ENCODE measurements around the gene ANO5. TPM values are rescaled to one million over a fixed set of nuclear protein-coding genes. Genes with fewer than 3 reads are reported as not detected.
"Not testable (repeated sequence)": the region's sequence is repeated elsewhere in the genome, so short reads cannot be mapped to it uniquely, and the experiment has no call there.

The ANO5 gene
- total RNA-seq, 1 donor from 2014 or later, result 2.0 TPM

- ATAC-seq (no peak), DNase-seq (ENCODE audit: low spot score) (no peak)
These were observed 4.5 kb downstream of the ANO5 start for GRCh38 chr11:22197139-22198005.

DNA sequence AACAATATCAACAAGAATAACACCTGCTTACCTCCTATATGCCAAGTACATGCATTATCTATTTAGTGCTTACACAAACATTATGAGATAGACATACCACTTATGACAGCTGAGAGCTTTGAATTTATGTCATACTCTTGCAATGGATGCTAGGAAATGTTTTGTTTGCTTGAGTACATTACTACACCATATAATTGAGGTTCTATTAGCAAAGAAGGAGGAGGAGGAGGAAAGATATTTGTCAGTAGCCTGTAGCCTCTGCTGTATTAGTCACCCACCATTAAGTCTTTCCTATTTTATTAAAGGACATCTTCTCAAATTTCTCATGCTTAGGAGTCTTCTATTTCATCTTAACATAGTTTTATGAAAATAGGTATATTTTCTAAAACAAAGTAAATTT lies 6.4 kb downstream of the ANO5 start:
- no peak for DNase-seq (ENCODE audit: low spot score)
- no peak for ATAC-seq

- DNase-seq (ENCODE audit: low spot score) (no peak), ATAC-seq (no peak)
These were observed 10.4 kb downstream of the ANO5 start for GRCh38 chr11:22203281-22203680.

DNA sequence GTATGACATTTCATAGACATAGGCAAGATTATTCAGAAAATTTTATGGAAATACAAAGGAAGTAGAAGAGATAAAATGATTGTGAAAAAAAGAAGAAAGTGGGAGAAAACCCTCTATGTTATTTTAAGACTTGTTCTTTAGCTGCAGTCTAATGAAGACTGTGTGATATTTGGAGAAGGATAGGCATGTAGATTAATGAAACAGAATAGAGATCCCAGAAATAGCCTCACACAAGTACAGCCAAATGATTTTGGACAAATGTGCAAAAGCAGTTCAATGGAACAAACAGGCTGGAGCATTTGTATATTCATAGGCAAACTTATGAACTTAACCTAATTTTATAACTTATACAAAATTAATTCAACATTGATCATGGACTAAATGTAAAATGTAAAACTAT lies 14.3 kb downstream of the ANO5 start:
- ATAC-seq (no peak), DNase-seq (ENCODE audit: low spot score) (no peak)

- DNase-seq (ENCODE audit: low spot score) (no peak), ATAC-seq (no peak)
These were observed 15.4 kb downstream of the ANO5 start for GRCh38 chr11:22208151-22208858.

GRCh38 chr11:22216940-22217339 lies 24.1 kb downstream of the ANO5 start:
- DNase-seq (ENCODE audit: low spot score) (no peak), ATAC-seq (no peak)

GRCh38 chr11:22221143-22221542 lies 28.3 kb downstream of the ANO5 start:
- ATAC-seq (no peak), DNase-seq (ENCODE audit: low spot score) (no peak)

DNA sequence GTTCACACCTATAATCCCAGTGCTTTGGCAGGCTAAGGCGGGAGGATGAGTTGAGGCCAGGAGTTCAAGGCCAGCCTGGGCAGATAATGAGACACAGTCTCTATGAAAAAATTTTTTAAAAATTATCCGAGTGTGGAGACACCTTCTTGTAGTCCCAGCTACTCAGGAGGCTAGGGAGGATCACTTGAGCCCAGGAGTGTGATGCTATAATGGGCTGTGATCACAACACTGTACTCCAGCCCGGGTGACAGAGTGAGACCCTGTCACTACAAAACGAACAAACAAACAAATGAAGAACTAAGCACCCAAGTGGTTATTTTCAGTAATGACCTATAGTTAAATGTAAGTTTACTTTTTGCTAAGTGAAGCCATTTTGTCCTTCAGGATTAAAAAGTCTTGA lies 32.3 kb downstream of the ANO5 start:
- ATAC-seq (no peak), DNase-seq (ENCODE audit: low spot score) (no peak)

DNA sequence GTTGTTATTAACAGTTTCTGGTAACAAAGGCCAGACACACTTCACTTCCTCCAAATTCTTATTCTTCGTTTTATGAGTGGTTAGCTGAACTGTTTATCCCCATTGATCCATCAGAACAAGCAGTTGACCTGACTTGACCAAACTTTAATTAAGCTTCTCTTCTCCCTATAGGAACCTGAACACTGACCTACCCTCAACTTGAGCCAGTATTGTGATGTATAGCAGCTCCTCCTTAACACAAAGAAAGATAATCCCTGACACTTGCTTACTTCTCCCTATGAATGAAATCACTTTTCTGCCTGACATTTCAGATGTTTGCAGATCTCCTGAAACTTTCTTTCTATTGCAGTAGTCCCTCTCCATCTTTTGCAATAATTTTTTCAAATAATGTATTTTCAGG lies 41.9 kb downstream of the ANO5 start:
- DNase-seq (ENCODE audit: low spot score) (no peak), ATAC-seq (no peak)

DNA sequence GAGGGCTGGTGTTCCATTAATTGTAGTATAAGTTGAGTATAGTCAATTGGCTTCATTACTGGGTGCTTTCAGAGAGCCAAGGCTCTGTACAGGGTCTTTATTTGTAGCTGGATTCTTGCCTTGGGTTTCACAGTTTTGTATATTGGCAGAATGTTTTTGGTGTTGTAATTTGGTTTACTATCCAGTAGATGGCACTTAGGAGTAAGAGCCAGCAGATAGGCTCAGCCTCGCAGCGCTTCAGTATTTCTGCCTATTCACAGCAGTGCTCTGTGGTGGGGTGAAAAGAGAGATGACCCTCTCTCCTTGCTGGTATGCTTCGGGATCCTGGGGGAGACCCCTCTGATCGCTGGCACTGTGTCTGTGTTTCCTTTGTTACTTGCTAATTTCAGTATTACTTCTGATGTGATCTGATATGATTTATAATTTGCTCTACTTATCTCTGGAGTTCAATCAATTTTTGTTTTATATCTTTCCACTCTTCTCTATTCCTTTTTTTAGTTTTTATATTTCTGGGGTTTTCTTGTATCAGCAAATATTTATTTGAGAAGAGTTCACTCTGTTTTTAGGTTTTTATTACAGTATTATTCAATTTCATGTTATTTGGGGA lies 52.2 kb downstream of the ANO5 start:
- ATAC-seq (peak; percentile 98), DNase-seq (ENCODE audit: low spot score) (peak; percentile 44)

- ATAC-seq, result no peak
- DNase-seq (ENCODE audit: low spot score), result no peak
These were observed 54.1 kb downstream of the ANO5 start for GRCh38 chr11:22246992-22247391.

- ATAC-seq (no peak), DNase-seq (ENCODE audit: low spot score) (no peak)
These were observed 57.0 kb downstream of the ANO5 start for GRCh38 chr11:22249871-22250270.

DNA sequence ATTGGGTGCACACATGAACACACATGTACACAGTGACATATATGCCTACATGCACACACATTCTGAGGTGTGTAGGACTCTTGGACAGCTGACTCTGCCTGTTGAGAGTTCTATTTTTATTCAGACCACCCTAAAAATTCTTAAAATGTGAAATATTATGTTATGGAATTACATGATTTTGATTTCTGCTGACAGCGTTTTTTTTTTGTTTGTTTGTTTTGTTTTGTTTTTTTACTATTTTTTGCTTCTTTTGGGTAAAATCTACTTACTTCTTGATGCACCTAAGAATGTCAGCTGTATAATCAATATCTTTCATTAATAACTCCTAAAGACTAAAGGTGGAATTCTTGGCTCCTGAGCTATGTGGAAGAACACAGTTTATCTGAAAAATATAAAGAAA lies 64.0 kb downstream of the ANO5 start:
- ATAC-seq, result no peak
- no peak for DNase-seq (ENCODE audit: low spot score)

GRCh38 chr11:22263613-22264012 lies 70.7 kb downstream of the ANO5 start:
- no peak for ATAC-seq
- no peak for DNase-seq (ENCODE audit: low spot score)

GRCh38 chr11:22268983-22269624 lies 76.2 kb downstream of the ANO5 start:
- not testable (repeated sequence) for ATAC-seq; DNase-seq (ENCODE audit: low spot score)

DNA sequence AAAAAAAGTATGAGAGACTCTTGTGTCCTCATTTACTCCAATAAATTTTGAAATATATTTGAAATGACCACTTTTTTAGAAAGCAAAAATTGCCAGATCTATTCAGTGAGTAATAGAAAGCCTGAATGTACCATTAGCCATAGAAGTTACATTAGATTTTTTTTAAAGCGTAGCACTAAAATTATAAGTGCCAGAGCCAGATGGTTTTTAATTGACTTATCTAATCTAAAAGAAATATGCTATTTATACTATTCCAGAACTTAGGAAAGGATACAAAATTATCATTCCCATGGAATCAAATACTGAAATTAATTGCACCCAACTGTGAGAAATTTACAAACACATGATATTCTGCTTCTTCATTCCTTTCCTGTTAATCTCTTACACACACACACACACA lies 80.9 kb downstream of the ANO5 start:
- ATAC-seq, result no peak
- no peak for DNase-seq (ENCODE audit: low spot score)

GRCh38 chr11:22275600-22275999 lies 82.7 kb downstream of the ANO5 start:
- no peak for ATAC-seq
- no peak for DNase-seq (ENCODE audit: low spot score)

GRCh38 chr11:22276535-22276934 lies 83.7 kb downstream of the ANO5 start:
- DNase-seq (ENCODE audit: low spot score) (no peak), ATAC-seq (peak; percentile 81)

DNA sequence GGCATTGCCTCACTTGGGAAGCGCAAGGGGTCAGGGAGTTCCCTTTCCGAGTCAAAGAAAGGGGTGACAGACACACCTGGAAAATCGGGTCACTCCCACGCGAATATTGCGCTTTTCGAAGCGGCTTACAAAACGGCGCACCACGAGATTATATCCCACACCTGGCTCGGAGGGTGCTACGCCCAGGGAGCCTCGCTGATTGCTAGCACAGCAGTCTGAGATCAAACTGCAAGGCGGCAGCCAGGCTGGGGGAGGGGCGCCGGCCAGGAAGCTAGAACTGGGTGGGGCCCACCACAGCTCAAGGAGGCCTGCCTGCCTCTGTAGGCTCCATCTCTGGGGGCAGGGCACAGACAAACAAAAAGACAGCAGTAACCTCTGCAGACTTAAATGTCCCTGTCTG lies 92.1 kb downstream of the ANO5 start:
- not testable (repeated sequence) for ATAC-seq; DNase-seq (ENCODE audit: low spot score)

DNA sequence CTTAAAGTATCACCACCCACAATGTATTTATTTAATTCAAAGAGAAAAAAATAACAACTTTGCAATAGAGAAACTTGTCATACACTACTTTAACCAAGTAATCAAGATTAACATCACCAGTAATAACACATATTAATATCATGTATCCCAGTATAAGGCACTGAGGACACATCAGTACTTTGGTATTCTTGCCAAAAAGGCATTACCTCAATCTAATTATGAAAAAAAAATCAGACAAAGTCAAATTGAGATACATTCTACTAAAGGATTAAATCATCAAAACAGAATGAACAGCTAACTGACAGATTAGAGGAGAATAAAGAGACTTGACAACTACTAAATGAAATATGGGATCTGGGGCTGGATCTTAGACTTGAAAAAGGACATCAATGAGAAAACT lies 109.5 kb downstream of the ANO5 start:
- no peak for ATAC-seq

DNA sequence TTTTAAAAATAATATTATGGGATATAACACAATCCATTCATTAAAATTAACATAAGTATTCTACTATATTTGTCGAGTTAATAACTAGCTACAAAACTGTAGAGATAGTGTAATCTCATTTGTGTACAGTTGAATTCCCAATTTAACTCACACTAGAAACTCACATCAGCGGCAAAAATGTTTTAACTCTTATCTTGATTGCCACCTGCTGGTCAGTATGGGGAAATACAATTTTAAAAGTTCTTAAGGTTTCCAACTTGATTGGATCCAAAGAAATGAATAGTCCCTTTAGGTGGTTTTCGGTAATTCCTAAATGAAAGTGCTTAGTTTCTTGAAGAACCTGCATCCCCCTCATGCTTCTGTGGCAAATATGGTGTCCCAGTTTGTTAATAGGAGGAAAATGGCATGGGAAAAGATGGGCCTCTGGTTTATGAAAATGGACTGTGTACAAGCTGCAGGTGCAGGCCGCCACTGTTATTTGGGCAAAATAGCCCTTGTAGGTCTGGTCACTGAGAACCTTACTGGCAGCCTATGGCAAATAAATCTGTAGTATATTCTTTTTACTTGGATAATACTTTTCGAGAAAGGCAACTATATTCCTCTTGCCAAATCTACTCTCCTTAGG lies 111.6 kb downstream of the ANO5 start:
- peak; percentile 73 for ATAC-seq
- no peak for DNase-seq (ENCODE audit: low spot score)

More for the DNA sequence above, 109.5 kb downstream of the ANO5 start:
- no peak for DNase-seq (ENCODE audit: low spot score)
